22Rv1 (cell line): ENCODE results near the gene UBQLN4.

Experiments used
- H3K27ac ChIP-seq: fragments of 450-650 bp; 2 replicates; pipeline ENCODE4 v1.5.1; 2017
- ZFX ChIP-seq: fragments of 450-650 bp; IDR thresholded peaks from 2 replicates; pipeline ENCODE4 v1.6.1; 2017; ENCODE audit warnings: antibody characterized with exemption, borderline replicate concordance
- TF ChIP-seq, protein P1 (sequence below): fragments of 450-650 bp; IDR thresholded peaks from 2 replicates; pipeline ENCODE4 v1.5.1; 2017; ENCODE audit warnings: mild to moderate bottlenecking

UBQLN4 gene

GRCh38 chr1:155990005-155990739 lies 63.4 kb downstream of the UBQLN4 start:
- H3K27ac ChIP-seq, result no peak overlapping the region
- no peak for TF ChIP-seq ZFX
- TF ChIP-seq, protein P1, sequence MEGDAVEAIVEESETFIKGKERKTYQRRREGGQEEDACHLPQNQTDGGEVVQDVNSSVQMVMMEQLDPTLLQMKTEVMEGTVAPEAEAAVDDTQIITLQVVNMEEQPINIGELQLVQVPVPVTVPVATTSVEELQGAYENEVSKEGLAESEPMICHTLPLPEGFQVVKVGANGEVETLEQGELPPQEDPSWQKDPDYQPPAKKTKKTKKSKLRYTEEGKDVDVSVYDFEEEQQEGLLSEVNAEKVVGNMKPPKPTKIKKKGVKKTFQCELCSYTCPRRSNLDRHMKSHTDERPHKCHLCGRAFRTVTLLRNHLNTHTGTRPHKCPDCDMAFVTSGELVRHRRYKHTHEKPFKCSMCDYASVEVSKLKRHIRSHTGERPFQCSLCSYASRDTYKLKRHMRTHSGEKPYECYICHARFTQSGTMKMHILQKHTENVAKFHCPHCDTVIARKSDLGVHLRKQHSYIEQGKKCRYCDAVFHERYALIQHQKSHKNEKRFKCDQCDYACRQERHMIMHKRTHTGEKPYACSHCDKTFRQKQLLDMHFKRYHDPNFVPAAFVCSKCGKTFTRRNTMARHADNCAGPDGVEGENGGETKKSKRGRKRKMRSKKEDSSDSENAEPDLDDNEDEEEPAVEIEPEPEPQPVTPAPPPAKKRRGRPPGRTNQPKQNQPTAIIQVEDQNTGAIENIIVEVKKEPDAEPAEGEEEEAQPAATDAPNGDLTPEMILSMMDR, result no peak

- TF ChIP-seq ZFX, result no peak
- TF ChIP-seq, protein P1, result peak; percentile 100
- H3K27ac ChIP-seq, result no peak overlapping the region
Measured at GRCh38 chr1:155989242-155990004, 64.2 kb downstream of the UBQLN4 start.
